HG02678 (cell line): ENCODE results near the gene COPG2.
A peak's percentile ranks its signal among the peaks of the same experiment; 100 is the strongest.
"Not testable (repeated sequence)": the region's sequence is repeated elsewhere in the genome, so short reads cannot be mapped to it uniquely, and the experiment has no call there.

Experiments used
- ATAC-seq: cut with Tn5 transposase; IDR thresholded peaks from one replicate; pipeline ENCODE4 v1.9.1; 2021; ENCODE audit warnings: mild to moderate bottlenecking, moderate library complexity; ENCODE audit not compliant: unreplicated experiment

Gene COPG2

DNA sequence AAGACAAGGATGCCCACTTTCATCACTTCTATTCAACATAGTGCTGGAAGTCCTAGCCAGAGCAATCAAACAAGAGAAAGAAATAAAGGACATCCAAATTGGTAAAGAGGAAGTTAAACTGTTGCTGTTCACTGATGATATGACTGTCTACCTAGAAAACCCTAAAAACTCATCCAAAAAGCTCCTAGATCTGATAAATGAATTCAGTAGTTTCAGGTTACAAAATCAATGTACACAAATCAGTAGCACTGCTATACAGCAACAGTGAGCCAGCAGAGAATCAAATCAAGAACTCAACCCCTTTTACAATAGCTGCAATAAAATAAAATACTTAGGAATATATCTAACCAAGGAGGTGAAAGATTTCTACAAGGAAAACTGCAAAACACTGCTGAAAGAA lies 98.4 kb downstream of the COPG2 start:
- not testable (repeated sequence) for ATAC-seq

DNA sequence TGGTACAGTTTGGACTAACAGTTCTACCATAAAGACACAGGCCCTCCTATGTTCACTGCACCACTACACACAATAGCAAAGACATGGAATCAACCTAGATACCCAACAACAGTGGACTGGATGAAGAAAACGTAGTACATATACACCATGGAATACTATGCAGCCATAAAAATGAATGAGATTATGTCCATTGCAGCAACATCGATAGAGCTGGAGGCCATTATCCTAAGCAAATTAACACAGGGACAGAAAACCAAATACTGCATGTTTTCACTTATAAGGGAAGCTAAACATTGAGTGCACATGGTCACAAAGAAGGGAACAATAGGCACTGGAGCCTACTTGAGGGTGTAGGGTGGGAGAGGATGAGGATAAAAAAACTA lies 101.7 kb downstream of the COPG2 start:
- ATAC-seq = no peak

DNA sequence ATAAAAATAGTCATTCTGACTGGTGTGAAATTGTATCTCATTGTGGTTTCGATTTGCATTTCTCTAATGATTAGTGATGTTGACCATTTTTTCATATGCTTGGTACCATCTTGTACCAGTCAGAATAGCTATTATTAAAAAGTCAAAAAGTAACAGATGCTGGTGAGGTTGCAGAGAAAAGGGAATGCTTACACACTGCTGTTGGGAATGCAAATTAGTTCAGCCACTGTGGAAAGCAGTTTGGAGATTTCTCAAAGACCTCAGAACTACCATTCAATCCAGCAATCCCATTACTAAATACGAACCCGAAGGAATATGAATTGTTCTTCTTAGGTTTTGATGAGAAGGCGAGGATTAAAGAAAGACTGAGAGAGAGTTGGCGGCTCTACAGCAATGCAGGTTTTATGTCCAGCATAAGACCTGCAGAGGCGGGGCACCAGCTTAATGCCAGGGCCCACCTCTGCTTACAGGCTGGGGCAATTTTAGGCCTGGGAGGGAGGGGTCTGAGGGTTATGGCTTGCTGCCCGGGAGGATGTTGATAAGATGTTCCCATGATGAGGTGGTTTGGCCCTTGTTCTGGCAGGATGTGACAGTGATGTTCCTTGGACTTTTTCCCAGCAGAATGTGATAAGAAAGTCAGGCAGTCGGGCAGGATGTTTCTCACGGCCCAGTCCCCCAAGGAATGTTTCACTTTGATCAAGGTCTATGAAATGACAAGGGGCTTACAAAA lies 102.2 kb downstream of the COPG2 start:
- no peak for ATAC-seq

DNA sequence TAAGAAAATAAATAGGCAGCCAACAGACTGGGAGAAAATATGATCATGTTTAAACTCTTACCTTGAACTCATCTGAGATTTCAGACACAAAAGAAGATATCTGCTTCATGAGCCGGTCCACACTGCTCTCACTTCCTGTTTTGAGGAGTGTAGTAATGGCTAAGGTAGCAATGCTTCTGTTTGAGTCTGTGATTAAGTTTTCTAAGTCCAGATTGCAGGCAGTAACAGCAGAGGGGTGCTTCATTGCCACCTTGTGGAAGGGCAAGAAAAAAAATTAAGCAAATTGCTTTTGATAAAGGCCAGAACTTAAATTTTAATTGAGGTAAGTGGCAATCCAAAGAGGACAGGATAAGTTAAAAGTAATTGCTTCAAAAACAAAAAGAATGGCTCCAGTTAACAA lies 107.6 kb downstream of the COPG2 start:
- peak; percentile 57 for ATAC-seq

DNA sequence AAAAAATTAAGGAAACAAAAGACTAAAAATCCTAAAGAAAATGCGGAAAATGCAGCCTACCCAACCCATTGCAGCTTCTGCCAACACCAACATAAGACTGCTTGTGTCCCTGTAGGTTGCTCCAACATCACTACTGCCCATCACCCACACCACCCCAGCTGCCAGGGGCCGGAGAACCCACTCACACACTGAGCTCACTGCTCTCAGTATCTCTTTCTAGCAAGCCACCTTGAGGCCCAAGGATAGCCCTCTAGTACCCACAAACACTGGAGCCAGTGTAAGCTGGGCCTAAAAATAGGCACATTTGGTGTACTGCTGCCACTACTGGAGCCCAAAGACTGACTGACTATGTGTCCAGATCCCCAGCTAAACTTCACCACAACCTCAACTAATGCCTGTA lies 109.4 kb downstream of the COPG2 start:
- no peak for ATAC-seq

DNA sequence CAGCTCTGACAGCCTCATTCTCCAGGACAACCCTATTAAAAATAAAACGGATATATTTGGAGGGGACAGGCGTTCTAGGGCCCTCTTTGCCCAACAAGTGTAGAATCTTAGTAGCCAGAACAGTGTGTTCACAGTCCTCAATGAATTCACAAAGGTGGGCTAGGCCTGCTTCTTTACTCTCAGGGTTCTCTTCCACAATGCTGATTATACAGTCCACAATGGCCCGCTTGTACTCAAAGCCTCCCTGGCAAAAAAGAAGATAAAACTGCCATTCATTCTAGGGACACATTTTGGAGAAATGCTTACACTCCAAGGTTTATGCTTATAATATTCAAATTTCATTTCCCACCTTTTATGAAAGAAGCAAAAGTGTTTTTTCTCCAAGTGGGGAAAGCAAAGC lies 114.1 kb downstream of the COPG2 start:
- ATAC-seq = no peak

DNA sequence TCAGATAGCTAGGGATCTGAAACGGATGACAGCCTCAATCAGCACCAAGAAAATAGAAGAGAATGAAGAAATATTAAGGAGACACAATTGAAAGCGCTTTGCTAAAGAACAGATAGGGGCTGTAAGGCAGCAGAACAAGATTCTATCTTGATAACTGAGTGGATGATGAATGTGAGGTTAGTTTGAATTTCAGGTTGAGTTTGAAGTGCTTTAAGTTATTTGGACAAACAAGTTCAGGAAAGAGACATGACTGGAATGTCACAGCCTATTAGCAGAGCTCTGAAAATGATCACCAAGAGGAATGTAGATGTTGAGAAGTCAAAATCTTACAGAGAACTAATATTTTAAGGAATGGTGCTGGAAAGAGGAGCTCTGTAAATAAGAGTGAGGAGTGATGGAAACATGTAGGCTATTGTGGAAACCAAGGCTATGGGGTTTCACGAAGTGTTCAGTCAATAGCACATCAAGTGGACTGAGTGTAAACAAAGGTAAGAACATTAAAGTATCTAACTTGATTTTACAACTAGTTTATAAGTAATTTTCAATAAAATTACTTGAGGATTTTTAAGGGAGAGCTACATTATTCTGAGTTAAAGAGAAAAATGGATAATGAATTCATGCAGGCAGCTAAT lies 115.0 kb downstream of the COPG2 start:
- ATAC-seq = no peak

DNA sequence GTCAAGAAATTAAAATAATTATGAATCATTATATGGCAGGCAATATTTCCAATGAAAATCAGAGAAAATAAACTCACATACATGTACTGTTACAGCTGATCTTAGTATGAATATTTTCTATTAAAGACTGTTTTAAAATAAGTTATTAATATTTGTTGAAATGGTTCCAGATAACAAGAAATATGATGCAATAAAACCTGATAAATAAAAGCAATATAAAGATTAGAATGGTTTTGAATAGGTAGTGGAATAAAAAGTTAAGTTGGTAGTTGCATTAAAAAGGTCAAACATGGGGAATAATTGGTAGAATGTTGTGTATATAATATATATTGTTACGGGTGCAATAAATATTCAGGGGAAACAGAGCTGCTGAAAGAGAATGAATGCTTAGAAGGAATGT lies 124.2 kb downstream of the COPG2 start:
- ATAC-seq = no peak

DNA sequence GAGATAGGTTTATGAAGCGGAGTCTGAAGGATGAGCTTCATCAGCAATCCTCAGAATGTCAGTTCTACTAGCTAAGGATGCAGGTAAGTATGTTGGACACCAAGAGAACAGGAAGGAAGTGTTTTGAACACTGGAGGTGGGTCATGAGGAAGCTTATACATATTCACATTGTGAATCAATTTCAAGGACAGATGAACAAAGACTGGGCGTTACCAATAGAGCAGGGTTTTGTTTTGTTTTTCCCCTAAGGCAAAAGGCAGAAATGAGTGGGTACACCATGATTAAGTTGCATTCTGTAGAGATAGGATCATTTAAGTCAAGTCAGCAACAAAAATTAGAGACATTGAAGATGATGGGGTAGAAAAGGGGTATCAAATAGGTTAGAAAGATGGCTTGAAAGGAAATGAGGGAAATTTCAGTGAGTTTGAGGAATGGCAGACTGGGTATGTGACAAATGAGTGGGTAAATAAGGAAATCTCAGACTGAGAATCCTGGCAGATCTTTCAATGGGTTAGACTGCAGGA lies 125.0 kb downstream of the COPG2 start:
- ATAC-seq = no peak

DNA sequence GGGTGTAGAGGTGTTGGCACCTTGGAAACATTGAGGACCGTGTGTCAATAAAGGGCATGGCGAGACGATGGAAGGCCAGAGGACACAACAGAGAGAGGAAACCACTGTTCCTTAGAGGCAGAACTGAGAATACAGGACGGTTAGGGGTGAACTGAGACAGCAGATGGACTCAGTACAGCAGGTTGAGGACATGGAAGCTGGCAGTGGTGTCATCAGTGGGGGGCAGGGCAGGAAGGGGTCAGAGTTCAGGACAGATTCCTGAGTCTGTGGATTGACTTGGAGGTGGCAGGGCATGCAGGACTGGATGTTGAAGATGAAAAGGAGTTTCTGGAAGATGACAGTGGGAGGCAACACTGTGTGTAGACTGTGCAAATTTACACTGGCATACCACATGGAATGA lies 126.3 kb downstream of the COPG2 start:
- not testable (repeated sequence) for ATAC-seq

DNA sequence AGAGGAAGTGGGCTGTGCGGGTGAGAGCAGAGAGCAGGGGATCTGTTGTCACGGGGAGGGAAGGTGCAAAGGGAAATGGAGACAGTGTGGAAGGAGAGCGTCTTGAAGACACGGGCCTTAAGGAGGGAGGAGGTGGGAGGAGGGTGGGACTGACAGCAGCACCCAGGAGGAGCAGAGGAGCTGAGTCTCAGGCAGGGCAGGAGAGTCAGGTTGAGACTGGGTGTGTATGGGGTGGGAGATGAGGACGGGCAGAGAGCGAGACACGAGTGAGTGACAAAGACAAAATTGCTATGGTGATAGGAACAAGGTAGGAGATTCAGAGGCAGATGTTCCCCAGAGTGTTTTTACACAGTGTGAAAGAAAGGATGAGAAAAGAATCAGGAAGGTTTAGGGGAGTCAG lies 127.3 kb downstream of the COPG2 start:
- not testable (repeated sequence) for ATAC-seq

DNA sequence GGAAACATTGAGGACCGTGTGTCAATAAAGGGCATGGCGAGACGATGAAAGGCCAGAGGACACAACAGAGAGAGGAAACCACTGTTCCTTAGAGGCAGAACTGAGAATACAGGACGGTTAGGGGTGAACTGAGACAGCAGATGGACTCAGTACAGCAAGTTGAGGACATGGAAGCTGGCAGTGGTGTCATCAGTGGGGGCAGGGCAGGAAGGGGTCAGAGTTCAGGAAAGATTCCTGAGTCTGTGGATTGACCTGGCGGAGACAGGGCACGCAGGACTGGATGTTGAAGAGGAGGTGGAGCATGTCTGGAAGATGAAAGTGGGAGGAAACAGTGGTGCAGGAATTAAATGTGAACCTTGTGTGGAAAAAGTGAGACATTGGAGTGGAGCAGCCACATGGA lies 130.7 kb downstream of the COPG2 start:
- not testable (repeated sequence) for ATAC-seq

DNA sequence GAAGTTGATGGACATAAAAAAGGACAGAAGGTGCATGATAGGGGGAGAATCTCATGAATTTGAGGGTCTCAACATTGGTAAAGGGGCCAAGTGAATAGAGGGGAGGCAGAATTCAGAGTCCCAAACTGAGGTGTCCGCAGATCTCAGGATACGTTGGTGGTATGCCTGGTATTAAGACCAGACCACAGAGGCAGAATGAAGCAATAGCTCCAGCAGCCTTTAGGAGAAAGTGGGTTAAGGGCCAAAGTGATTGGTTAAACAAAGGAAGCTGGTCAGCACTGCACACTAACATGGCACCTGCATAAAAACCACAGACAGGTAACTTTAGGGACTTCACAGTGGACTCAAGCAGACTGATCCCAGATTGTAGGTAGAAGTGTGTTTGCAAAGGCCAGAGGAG lies 139.1 kb downstream of the COPG2 start:
- ATAC-seq = no peak

DNA sequence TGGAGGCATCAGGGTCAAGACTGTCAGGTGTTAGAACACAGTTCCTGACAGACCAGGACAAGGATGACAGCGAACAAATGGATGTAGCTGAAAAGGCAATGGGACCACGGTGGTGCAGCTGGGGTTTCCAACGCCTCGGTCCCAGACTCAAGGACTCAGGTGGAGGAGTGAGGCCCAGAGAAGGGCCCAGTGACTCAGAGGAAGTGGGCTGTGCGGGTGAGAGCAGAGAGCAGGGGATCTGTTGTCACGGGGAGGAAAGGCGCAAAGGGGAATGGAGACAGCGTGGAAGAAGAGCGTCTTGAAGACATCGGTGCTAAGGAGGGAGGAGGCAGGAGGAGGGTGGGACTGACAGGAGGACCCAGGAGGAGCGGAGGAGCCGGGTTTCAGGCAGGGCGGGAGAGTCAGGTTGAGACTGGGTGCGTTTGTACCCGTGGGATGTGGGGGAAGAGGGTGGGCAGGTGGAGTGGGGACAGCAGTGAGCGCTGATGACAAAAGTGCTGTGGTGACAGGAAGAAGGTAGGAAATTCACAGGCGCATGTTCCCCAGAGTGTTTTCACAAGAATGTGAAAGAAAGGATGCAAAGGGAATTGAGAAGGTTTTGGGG lies 140.7 kb downstream of the COPG2 start:
- not testable (repeated sequence) for ATAC-seq

DNA sequence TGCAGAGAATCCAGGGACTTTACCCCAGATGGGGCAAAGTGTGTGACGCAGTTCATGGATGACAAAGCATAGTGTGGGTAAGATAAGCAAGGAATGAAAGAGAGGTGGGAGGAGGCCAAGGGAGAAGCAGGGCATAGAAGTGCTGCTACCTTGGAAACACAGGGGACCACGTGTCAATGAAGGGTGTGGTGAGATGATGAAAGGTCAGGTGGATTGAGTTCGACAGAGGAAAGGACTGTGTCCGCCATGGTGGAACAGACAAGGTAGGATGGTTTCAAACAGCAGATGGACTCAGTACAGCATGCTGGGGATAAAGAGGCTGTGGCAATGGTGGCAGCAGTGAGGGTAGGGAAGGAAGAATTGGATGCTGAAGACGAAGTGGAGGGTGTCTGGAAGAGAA lies 143.9 kb downstream of the COPG2 start:
- ATAC-seq = no peak

DNA sequence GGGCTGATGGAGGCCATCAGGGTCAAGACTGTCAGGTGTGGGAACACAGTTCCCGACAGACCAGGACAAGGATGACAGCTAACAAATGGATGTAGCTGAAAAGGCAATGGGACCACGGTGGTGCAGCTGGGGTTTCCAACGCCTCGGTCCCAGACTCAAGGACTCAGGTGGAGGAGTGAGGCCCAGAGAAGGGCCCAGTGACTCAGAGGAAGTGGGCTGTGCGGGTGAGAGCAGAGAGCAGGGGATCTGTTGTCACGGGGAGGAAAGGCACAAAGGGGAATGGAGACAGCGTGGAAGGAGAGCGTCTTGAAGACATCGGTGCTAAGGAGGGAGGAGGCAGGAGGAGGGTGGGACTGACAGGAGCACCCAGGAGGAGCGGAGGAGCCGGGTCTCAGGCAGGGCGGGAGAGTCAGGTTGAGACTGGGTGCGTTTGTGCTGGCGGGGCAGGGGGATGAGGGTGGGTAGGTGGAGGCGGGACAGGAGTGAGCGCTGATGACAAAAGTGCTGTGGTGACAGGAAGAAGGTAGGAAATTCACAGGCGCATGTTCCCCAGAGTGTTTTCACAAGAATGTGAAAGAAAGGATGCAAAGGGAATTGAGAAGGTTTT lies 144.9 kb downstream of the COPG2 start:
- not testable (repeated sequence) for ATAC-seq

DNA sequence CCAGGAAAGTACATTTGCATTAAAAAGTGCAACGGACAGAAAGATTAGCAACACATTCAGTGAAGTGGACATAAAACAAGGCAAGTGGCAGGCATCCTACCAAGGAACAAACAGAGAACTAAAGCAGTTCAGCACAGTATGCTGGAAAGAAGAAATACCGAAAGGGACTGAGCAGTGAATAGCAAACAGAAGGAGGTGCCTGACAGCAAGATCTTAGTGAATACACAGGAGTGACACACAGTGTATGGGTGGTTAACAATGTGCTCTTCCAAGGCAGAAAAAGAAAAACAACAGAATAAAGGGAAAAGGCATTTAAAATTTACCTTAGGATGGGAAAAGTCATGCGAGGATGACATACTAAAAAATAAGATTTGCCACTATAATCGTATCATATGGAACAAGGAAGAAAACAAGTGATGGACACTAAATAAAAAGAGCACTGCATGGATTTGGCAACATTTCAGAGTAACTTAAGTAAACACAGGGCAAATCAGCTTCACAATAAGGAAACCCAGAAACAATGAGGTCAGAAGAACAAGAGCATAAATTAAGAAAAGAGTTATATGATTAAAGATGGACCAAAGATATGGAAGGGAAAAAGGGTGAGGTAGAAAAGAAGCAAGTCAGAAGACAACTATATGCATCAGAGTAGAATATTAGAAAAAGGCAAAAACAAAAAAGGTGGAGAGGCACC lies 147.1 kb downstream of the COPG2 start:
- no peak for ATAC-seq

DNA sequence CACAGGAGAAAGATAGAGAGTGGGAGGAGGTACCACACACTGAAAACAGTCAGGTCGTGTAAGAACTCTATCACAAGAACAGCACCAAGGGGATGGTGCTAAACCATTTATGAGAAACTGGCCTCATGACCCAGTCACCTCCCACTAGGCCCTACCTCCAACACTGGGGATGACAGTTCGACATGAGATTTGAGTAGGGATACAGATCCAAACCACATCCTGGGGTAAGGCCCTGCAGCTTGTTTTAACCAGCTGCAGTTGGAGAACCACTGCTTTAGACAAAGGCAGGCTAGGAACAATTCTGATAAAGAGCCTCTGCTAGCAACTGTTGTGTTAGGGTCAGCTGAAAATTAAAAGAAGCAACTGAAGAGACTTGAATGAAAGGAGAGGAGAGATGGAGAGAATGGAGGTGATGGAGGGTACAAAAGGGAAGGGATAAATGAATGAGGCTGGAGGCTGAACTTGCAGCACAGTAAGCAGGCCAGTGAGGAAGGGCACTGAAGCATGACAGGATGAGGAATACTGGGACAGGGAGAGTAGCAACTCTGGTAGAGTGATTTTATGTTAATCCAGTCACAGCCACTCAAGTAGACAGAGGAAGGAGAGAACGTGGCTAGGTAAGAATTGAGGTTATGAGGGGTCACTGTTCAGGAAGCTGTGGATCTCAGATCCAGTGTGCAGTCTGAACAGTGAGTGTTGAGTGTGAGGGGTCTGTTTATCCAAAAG lies 153.1 kb downstream of the COPG2 start:
- no peak for ATAC-seq

DNA sequence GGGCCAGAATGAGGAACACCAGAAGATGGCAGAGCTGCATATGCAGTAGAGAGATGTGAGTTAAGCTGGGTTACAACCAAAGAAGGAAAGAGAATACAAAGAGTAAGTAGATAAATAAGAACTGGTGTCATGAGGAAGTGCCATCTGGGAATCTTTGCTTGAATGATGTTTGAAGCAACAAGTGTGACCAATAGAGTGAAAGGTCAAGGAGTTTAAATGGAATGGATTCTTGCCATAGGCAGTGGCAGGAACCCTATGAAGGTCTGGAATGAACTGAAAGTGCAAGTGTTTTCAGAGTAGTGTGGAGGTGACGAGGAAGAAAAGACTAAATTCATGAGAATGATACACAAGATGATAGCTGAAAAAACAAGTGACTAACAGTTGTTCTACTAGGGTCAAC lies 155.1 kb downstream of the COPG2 start:
- ATAC-seq = no peak

DNA sequence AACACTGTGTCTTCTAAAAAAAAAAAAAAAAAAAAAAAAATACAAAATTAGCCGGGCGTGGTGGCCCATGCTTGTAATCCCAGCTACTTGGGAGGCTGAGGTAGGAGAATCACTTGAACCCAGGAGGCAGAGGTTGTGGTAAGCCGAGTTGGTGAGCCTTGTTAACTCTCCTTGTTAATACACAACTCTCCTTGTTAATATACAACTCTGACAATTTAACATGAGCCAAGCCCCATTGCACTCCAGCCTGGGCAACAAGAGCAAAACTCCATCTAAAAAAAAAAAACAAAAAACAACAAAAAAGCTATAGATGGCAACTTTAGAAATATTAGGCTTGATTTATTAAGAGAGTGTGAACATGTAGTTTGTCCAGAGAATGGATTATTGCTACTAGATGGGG lies 156.5 kb downstream of the COPG2 start:
- not testable (repeated sequence) for ATAC-seq
